Gastroesophageal sphincter (tissue), 4 donors: ENCODE data around the gene HIVEP2. TPM values are rescaled to one million over a fixed set of nuclear protein-coding genes. Genes with fewer than 3 reads are reported as not detected.

ENCODE experiments used
- ATAC-seq: fragments of 150-250 bp; one replicate; pipeline ENCODE4 v1.9.1; 2016; ENCODE audit warnings: mild to moderate bottlenecking, moderate library complexity
- H3K27ac ChIP-seq, 4 donors: fragments of 200-600 bp; sonication (generic) in 3 of 4; 1 replicate in 3 of 4; 2 replicates in 1 of 4; pipeline ENCODE4 v1.5.1; 2016 to 2019
- H3K27me3 ChIP-seq: fragments of 200-600 bp; sonication (generic); one replicate; pipeline ENCODE4 v1.5.1; 2019
- H3K36me3 ChIP-seq, 2 donors: fragments of 200-600 bp; sonication (generic); one replicate each; pipeline ENCODE4 v1.5.1; 2019; ENCODE audit warnings: control low read depth in 1 of 2
- H3K4me1 ChIP-seq, 3 donors: fragments of 200-600 bp; sonication (generic); 1 replicate in 2 of 3; 2 replicates in 1 of 3; pipeline ENCODE4 v1.5.1; 2016 to 2019; ENCODE audit warnings: control low read depth in 2 of 3
- H3K4me3 ChIP-seq, 2 donors: fragments of 200-600 bp; sonication (generic); one replicate each; pipeline ENCODE4 v1.5.1; 2019; ENCODE audit warnings: mild to moderate bottlenecking in 1 of 2, moderate library complexity in 1 of 2
- H3K9me3 ChIP-seq, 3 donors: fragments of 200-600 bp; sonication (generic); one replicate each; pipeline ENCODE4 v1.5.1; 2017 to 2019; ENCODE audit warnings: control low read depth in 2 of 3
- EP300 ChIP-seq: sonication (generic); formaldehyde crosslinking; IDR thresholded peaks from one replicate; pipeline ENCODE4 v1.6.1; 2017; ENCODE audit warnings: antibody characterized with exemption, mild to moderate bottlenecking
- POLR2A ChIP-seq, 2 donors: fragments of 450-650 bp; IDR thresholded peaks; one replicate each; pipeline ENCODE4 v1.6.1; 2017; ENCODE audit warnings: antibody characterized with exemption in 2 of 2, mild to moderate bottlenecking in 2 of 2, moderate library complexity in 1 of 2
- POLR2AphosphoS5 ChIP-seq: sonication (generic); formaldehyde crosslinking; IDR thresholded peaks from one replicate; pipeline ENCODE4 v1.6.1; 2017; ENCODE audit warnings: antibody characterized with exemption
- WGBS, 2 donors: methylation state at CpG; one replicate each; pipeline ENCODE4 v1.1.5; 2018; ENCODE audit warnings: low coverage in 1 of 2; 5-methylcytosine and 5-hydroxymethylcytosine counted together
- total RNA-seq, 4 donors: library from RNA; depleted of rRNA; stranded (reverse); fragments of >200 nt; gene quantifications; one replicate each; pipeline ENCODE4 v1.1.0, GENCODE V29; 2016
- TF ChIP-seq, protein P1 (sequence below), 4 experiments: fragments of 200-600 bp in 2 of 4; fragments of 450-650 bp in 2 of 4; sonication (generic) in 1 of 4; IDR thresholded peaks; one replicate each; pipeline ENCODE4 v1.5.1; 2017 to 2019; ENCODE audit warnings: antibody characterized with exemption in 4 of 4, mild to moderate bottlenecking in 2 of 4, moderate library complexity in 2 of 4

The HIVEP2 gene
- total RNA-seq, 4 donors from 2014 or later = 17.1 to 28.1 (median 24.9) TPM

DNA sequence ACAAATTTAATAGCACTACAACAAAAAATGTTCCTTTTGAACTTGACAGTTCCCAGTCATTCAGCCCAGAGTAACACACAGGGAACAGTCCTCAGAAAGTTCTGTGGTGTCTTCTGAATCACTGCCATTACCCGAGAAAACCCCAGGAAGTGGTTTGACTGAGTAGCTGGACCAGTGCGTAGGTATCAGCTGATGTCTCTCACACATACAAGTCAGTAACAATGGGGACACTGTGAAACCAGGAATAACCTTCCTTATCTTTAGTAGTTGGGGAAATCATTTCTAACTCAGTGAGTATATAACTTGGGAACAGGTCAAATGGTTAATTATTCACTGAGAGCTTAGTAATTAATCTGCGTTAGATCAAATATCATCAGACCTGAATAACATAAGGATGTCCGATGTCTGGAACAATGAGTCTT is 73.1 kb downstream of the HIVEP2 start:
- TF ChIP-seq POLR2AphosphoS5 = peak; percentile 30
- TF ChIP-seq EP300 = no peak
- TF ChIP-seq, protein P1, sequence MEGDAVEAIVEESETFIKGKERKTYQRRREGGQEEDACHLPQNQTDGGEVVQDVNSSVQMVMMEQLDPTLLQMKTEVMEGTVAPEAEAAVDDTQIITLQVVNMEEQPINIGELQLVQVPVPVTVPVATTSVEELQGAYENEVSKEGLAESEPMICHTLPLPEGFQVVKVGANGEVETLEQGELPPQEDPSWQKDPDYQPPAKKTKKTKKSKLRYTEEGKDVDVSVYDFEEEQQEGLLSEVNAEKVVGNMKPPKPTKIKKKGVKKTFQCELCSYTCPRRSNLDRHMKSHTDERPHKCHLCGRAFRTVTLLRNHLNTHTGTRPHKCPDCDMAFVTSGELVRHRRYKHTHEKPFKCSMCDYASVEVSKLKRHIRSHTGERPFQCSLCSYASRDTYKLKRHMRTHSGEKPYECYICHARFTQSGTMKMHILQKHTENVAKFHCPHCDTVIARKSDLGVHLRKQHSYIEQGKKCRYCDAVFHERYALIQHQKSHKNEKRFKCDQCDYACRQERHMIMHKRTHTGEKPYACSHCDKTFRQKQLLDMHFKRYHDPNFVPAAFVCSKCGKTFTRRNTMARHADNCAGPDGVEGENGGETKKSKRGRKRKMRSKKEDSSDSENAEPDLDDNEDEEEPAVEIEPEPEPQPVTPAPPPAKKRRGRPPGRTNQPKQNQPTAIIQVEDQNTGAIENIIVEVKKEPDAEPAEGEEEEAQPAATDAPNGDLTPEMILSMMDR (IDR thresholded peaks at IDR 0.05) = no peak
- TF ChIP-seq POLR2A (IDR thresholded peaks at IDR 0.05) = no peak
- H3K27ac ChIP-seq = peak overlapping the region in 3 of 4 donors; percentile 38 to 65 (median 59)
- no peaks in the 10 kb centered on the region for H3K36me3 ChIP-seq
- ATAC-seq = peak; percentile 54
- 34 to 61% methylated on average over 3 to 4 of the region's 4 CpGs for WGBS, 2 donors
- H3K4me1 ChIP-seq = peaks cover 0 to 48% (median 4%) of the 10 kb centered on the region in 3 donors
- H3K4me3 ChIP-seq = no peak overlapping the region
- no peaks in the 10 kb centered on the region for H3K9me3 ChIP-seq
- H3K27me3 ChIP-seq = no peaks in the 10 kb centered on the region

DNA sequence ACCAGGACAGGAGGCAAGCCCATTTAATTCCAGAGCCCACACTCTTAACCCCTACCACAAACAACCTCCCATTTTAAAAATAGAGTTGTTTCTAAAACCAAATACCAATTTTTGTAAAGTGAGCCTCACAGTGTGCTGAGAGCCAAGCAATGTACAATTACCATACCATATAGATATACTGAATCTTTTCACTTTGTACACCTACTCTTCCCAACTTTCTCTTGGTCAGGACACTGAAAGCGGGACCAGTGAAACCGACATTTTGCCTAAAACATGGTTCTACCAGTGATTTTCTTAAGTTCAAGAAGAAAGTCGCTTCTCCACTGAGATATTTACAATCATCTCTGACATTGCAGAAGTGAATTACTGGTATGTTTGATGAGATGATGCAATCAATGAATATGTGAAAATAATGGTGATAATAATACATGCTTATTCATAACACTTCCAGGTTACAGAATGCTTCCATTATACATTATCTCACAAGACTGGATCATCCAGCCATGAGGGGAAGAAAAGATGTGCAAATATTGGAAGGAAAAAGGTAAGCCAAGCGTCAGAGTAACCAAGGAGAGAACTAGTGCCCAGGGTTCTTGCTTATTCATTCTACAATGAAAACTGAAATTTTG is 74.1 kb downstream of the HIVEP2 start:
- Histone ChIP-seq H3K4me1 (peaks cover 0 to 50% (median 4%) of the 10 kb centered on the region in 3 donors), H3K27me3 (no peaks in the 10 kb centered on the region), H3K9me3 (no peaks in the 10 kb centered on the region), H3K27ac (no peak overlapping the region), H3K36me3 (no peaks in the 10 kb centered on the region), H3K4me3 (no peak overlapping the region)
- WGBS, 2 donors = 78 to 94% methylated on average over 4 of the region's 4 CpGs
- ATAC-seq = no peak
- TF ChIP-seq POLR2A (IDR thresholded peaks at IDR 0.05) (no peak), EP300 (no peak), POLR2AphosphoS5 (no peak)
- TF ChIP-seq, protein P1 (IDR thresholded peaks at IDR 0.05) = no peak

- no peaks in the 10 kb centered on the region for H3K9me3 ChIP-seq
- H3K27ac ChIP-seq = no peak overlapping the region
- ATAC-seq = no peak
- H3K4me1 ChIP-seq = peaks cover 0 to 42% (median 4%) of the 10 kb centered on the region in 3 donors
- no peaks in the 10 kb centered on the region for H3K36me3 ChIP-seq
- TF ChIP-seq EP300 = no peak
- TF ChIP-seq POLR2AphosphoS5 = no peak
- TF ChIP-seq, protein P1 (IDR thresholded peaks at IDR 0.05) = no peak
- no peak for TF ChIP-seq POLR2A (IDR thresholded peaks at IDR 0.05)
- H3K27me3 ChIP-seq = no peaks in the 10 kb centered on the region
- no peak overlapping the region for H3K4me3 ChIP-seq
- 82 to 88% methylated on average over 2 of the region's 2 CpGs for WGBS, 2 donors
Observed at GRCh38 chr6:142868917-142869316, 76.1 kb downstream of the HIVEP2 start.

DNA sequence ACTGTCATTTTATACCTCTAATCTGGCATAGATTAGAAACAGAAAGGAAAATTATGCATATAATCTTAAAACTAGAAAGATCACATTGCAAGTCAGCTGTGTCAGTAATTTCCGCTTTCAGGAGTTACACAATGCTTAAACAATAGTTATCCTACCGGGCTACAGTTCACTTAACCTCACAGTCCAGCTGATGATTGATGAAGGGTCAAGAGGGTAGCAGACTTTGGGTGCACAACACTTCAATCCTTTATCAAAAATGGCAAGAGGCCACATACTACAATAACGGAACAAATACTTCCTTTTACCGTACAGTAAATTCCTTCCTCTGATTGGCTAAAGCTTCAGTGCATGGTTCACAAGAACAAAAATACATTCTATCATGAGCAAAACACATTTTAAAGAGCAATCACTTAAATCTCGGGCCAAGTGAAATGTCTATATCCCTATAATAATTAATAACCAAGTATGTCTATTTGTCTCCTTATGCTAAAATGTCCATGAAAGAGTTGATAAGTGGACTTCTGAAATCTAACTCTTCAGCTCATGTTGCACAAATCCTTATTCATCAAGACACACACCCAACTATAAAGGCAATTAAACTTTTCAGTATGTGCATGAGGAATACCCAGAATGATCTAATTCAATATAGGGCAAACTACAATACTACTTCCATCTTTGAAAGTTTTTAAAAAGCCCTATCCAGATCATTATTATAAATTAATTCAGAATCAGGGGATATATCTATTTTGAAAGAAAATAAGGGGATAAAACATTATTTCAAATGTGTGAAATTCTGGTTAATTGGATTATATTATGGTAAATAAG is 76.8 kb downstream of the HIVEP2 start:
- Histone ChIP-seq H3K36me3 (no peaks in the 10 kb centered on the region), H3K4me3 (no peak overlapping the region), H3K9me3 (no peaks in the 10 kb centered on the region), H3K27ac (peak overlapping the region in 2 of 4 donors; percentile 0 to 16), H3K4me1 (peaks cover 0 to 42% (median 4%) of the 10 kb centered on the region in 3 donors), H3K27me3 (no peaks in the 10 kb centered on the region)
- TF ChIP-seq POLR2A (IDR thresholded peaks at IDR 0.05) = no peak
- TF ChIP-seq POLR2AphosphoS5 = peak; percentile 23
- ATAC-seq = peak; percentile 44
- 37 to 43% methylated on average over 4 to 5 of the region's 5 CpGs for WGBS, 2 donors

DNA sequence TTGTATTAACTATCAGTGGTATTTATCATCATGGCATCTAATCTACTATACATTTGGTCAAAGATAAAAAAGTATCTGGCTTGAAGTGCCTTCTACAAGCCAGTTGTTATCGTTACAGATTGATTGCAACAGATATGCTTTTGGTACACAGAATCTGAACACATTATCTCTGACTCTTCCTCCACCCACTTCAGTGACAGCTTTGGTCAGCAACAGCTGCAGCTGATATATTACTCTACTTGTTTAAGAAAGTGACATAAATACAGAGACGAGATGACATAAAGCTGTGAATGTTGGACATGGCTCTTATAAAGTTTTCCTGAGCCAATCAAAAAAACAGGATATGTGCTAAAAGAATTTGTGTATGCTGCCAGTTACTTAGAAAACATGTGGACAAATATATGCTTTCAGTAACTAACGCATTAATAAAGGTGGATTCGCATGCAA is 77.6 kb downstream of the HIVEP2 start:
- Histone ChIP-seq H3K4me1 (peaks cover 0 to 35% (median 4%) of the 10 kb centered on the region in 3 donors), H3K9me3 (no peaks in the 10 kb centered on the region), H3K4me3 (no peak overlapping the region), H3K27me3 (no peaks in the 10 kb centered on the region), H3K36me3 (no peaks in the 10 kb centered on the region), H3K27ac (peak overlapping the region in 2 of 4 donors; percentile 0 to 16)
- peak; percentile 51 for ATAC-seq
- WGBS, 2 donors = 32 to 36% methylated on average over 4 of the region's 4 CpGs
- TF ChIP-seq EP300 = no peak
- TF ChIP-seq POLR2A (IDR thresholded peaks at IDR 0.05) = no peak
- TF ChIP-seq, protein P1 (IDR thresholded peaks at IDR 0.05) = no peak
- no peak for TF ChIP-seq POLR2AphosphoS5
